ENCODE data around the gene VSIG10. TPM values are rescaled to one million over a fixed set of nuclear protein-coding genes. Genes with fewer than 3 reads are reported as not detected.

The VSIG10 gene
- total and polyA plus RNA-seq, 2 of the 4 experiments (the other 2 are of a cell fraction) = 5.9 to 10.0 TPM

GRCh38 chr12:118016424-118017264, 87.2 kb downstream of the VSIG10 start, which contains the start of gene RFC5 (continued):
- TF ChIP-seq SMC3 (IDR thresholded peaks at IDR 0.05; ENCODE audit: low read depth, low read length) = no peak
- peak; percentile 80; the same call in 1 of the 2 replicates for TF ChIP-seq MAZ (IDR thresholded peaks at IDR 0.05; ENCODE audit: borderline replicate concordance, low read depth, low read length)

GRCh38 chr12:118015944-118016343, 87.9 kb downstream of the VSIG10 start:
- peaks cover 10% of the 10 kb centered on the region in 2 experiments for H3K79me1 ChIP-seq (ENCODE audit: low read depth in 1 of 2, low read length in 2 of 2)
- H3K27me3 ChIP-seq (ENCODE audit: control insufficient read depth, insufficient read depth, low read length) = no peaks in the 10 kb centered on the region
- H2AFZ ChIP-seq (replicated peaks; ENCODE audit: low read length, poor library complexity) = peak overlapping the region; percentile 75
- in situ Hi-C loops (cut with MboI; ENCODE audit: low sequenced_read_pairs) (loop anchor here (10.0 kb wide), 1 partner anchor 141 kb away; no protein-coding TSS in a partner anchor), intact Hi-C loops (cut with micrococcal nuclease) (loop anchor here (5.0 kb wide), 1 partner anchor 139 kb away; no protein-coding TSS in a partner anchor), dilution Hi-C loops (cut with HindIII; ENCODE audit: low sequenced_read_pairs, unreplicated experiment) (no loop called here)
- no peak overlapping the region for H2BK20ac ChIP-seq (ENCODE audit: low read depth, low read length)
- H2AK9ac ChIP-seq (replicated peaks; ENCODE audit: low read depth, low read length, poor library complexity) = no peak overlapping the region
- H3K4me3 ChIP-seq (ENCODE audit: insufficient read depth, low read depth, low read length) = no peak overlapping the region
- H2BK5ac ChIP-seq (ENCODE audit: low read depth, low read length, poor library complexity, severe bottlenecking) = no peak overlapping the region
- H4K8ac ChIP-seq (ENCODE audit: low read depth in 2 of 2, low read length in 2 of 2) = no peak overlapping the region
- peak overlapping the region; percentile 53 for H3K4me2 ChIP-seq (ENCODE audit: low read depth, low read length)
- H3K9me3 ChIP-seq (ENCODE audit: control insufficient read depth, insufficient read depth, low read length) = no peaks in the 10 kb centered on the region
- H2BK120ac ChIP-seq (ENCODE audit: low read depth, low read length) = no peak overlapping the region
- ChIA-PET POLR2A (ENCODE audit: unreplicated experiment) (interaction anchor here (0.5 kb wide), 1 partner anchor 48 kb away, joined by 4 read pairs; no protein-coding TSS in a partner anchor), CTCF (interaction anchor here (0.6 to 0.7 kb wide), 3 partner anchors 31 to 235 kb away, joined by 3 to 6 read pairs (median 4); no protein-coding TSS in a partner anchor)
- no TSS peak for BruUV-seq (replicated peaks)
- H4K20me1 ChIP-seq (ENCODE audit: insufficient read depth, low read length) = no peaks in the 10 kb centered on the region
- H3K4ac ChIP-seq (ENCODE audit: low read depth, low read length) = no peak overlapping the region
- DNase-seq (no peak), ATAC-seq (ENCODE audit: low read depth) (no peak)
- H3K9me1 ChIP-seq (ENCODE audit: insufficient read depth, low read length) = no peaks in the 10 kb centered on the region
- no peak overlapping the region for H3K18ac ChIP-seq (ENCODE audit: low read depth, low read length)
- no peak overlapping the region for H2BK15ac ChIP-seq (ENCODE audit: low read depth, low read length)
- H3K36me3 ChIP-seq (ENCODE audit: control insufficient read depth, insufficient read depth, low read length) = peaks cover 6% of the 10 kb centered on the region
- no peak overlapping the region for H4K91ac ChIP-seq (ENCODE audit: insufficient read depth, low read depth, low read length)
- WGBS, 2 experiments (ENCODE audit: extremely low coverage in 2 of 2, insufficient read length in 1 of 2) = no CpG with 5 or more reads among the region's 9 CpGs
- no peak overlapping the region for H3K23ac ChIP-seq (ENCODE audit: low read depth, low read length)
- peak overlapping the region; percentile 46; the same call in 1 of the 2 replicates for H3K9ac ChIP-seq (ENCODE audit: low read depth, low read length)
- no peak overlapping the region for H3K27ac ChIP-seq (ENCODE audit: insufficient read depth, low read length)
- no peak overlapping the region for H4K5ac ChIP-seq (ENCODE audit: low read depth, low read length)
- no peak overlapping the region for H3K14ac ChIP-seq (replicated peaks; ENCODE audit: low read depth, low read length)
- no peak overlapping the region for H3K56ac ChIP-seq (ENCODE audit: extremely low read depth, insufficient read depth, low read length)
- no peaks in the 10 kb centered on the region for H3K4me1 ChIP-seq (ENCODE audit: control insufficient read depth, insufficient read depth, low read length)
- no peak overlapping the region for H2AK5ac ChIP-seq (ENCODE audit: low read depth, low read length)
- no peak for TF ChIP-seq MXI1 (IDR thresholded peaks at IDR 0.05; ENCODE audit: borderline replicate concordance, low read depth, low read length)
- no peak for TF ChIP-seq CTCF (conservative IDR thresholded peaks at IDR 0.05; ENCODE audit: low read depth, low read length)
- TF ChIP-seq FOS (IDR thresholded peaks at IDR 0.05; ENCODE audit: low read depth, low read length) = no peak
- TF ChIP-seq RCOR1 (IDR thresholded peaks at IDR 0.05; ENCODE audit: insufficient replicate concordance, low read length) = no peak
- TF ChIP-seq CHD1 (IDR thresholded peaks at IDR 0.05; ENCODE audit: low read depth, low read length) = no peak
- no peak for TF ChIP-seq SMC3 (IDR thresholded peaks at IDR 0.05; ENCODE audit: low read depth, low read length)
- no peak for TF ChIP-seq BHLHE40 (IDR thresholded peaks at IDR 0.05; ENCODE audit: low read depth, low read length)
- no peak for TF ChIP-seq MAZ (IDR thresholded peaks at IDR 0.05; ENCODE audit: borderline replicate concordance, low read depth, low read length)
- no peak for TF ChIP-seq USF2 (IDR thresholded peaks at IDR 0.05; ENCODE audit: low read depth, low read length)
- TF ChIP-seq NFE2L2 (IDR thresholded peaks at IDR 0.05; ENCODE audit: low read depth, low read length) = no peak
- TF ChIP-seq MAFK (IDR thresholded peaks at IDR 0.05; ENCODE audit: low read depth, low read length) = no peak

All from IMR-90 (cell line).